GM12878 (cell line): ENCODE measurements around the gene KAT14. TPM values are rescaled to one million over a fixed set of nuclear protein-coding genes. Genes with fewer than 3 reads are reported as not detected.

Source experiments
- ATAC-seq: fragments of 200-7000 bp; cut with Tn5 transposase; 3 replicates; pipeline ENCODE4 v1.9.1; 2020; ENCODE audit warnings: mild to moderate bottlenecking, moderate library complexity
- BruUV-seq: library from RNA; stranded (reverse); fragments of 400-500 nt; replicated peaks from 2 replicates; lab custom pipeline; 2021; lab: Mats Ljungman, UMichigan
- CTCF ChIA-PET: fragments of 300-600 bp; sonication (Branson Sonifier 250); formaldehyde crosslinking; extraction: SDS; loops from one replicate; lab custom pipeline; 2021; ENCODE audit warnings: inconsistent platforms; lab: Yijun Ruan, JAX
- POLR2A ChIA-PET: fragments of 350-600 bp; formaldehyde crosslinking; extraction: SDS; loops from one replicate; lab custom pipeline; 2021; ENCODE audit warnings: inconsistent platforms; lab: Charles Lee
- RAD21 ChIA-PET: fragments of 300-600 bp; sonication (Branson Sonifier 250); formaldehyde crosslinking; loops from one replicate; lab custom pipeline; 2023; ENCODE audit warnings: antibody characterized with exemption; ENCODE audit not compliant: unreplicated experiment; lab: Charles Lee
- SMC1A ChIA-PET: fragments of 300-600 bp; sonication (Branson Sonifier 250); formaldehyde crosslinking; loops from one replicate; lab custom pipeline; 2023; ENCODE audit not compliant: unreplicated experiment, uncharacterized antibody; lab: Charles Lee
- DNase-seq: peaks from one replicate; pipeline ENCODE4 v3.0.0-alpha.2; 2011; ENCODE audit warnings: low read depth, low spot score
- FAIRE-seq: peaks from 3 replicates; lab custom pipeline; 2011; peaks lifted over from hg19 to GRCh38; lab: Jason Lieb, UNC
- H2AFZ ChIP-seq: 2 replicates; pipeline ENCODE4 v1.6.0; 2011; ENCODE audit warnings: low read depth, low read length, control low read depth; ENCODE audit not compliant: control insufficient read depth
- H3K27ac ChIP-seq: 2 replicates; pipeline ENCODE4 v1.5.1; 2011; ENCODE audit warnings: control low read depth; ENCODE audit not compliant: control insufficient read depth, insufficient read depth
- H3K27me3 ChIP-seq, 2 experiments: replicated peaks in 1 of 2; 2 replicates each; pipeline versions ENCODE4 v1.6.0 to v1.6.1; 2011; ENCODE audit warnings: low read length in 1 of 2; ENCODE audit not compliant: control insufficient read depth in 2 of 2, insufficient read depth in 2 of 2
- H3K36me3 ChIP-seq, 2 experiments: 2 replicates each; pipeline ENCODE4 v1.5.1; 2011; ENCODE audit warnings: low read length in 1 of 2; ENCODE audit not compliant: control insufficient read depth in 2 of 2, insufficient read depth in 2 of 2
- H3K4me1 ChIP-seq: 2 replicates; pipeline ENCODE4 v1.6.1; 2011; ENCODE audit warnings: mild to moderate bottlenecking, low read length, moderate library complexity, mixed read lengths; ENCODE audit not compliant: control insufficient read depth, insufficient read depth
- H3K4me2 ChIP-seq: 2 replicates; pipeline ENCODE4 v1.6.0; 2011; ENCODE audit warnings: control low read depth; ENCODE audit not compliant: control insufficient read depth, insufficient read depth
- H3K4me3 ChIP-seq: fragments of 200-600 bp; sonication (generic); 2 replicates; pipeline ENCODE4 v1.5.1; 2016
- H3K79me2 ChIP-seq: 2 replicates; pipeline ENCODE4 v1.6.0; 2011; ENCODE audit warnings: low read length; ENCODE audit not compliant: control insufficient read depth, insufficient read depth
- H3K9ac ChIP-seq: 2 replicates; pipeline ENCODE4 v1.8.0; 2011; ENCODE audit warnings: low read length, control low read depth, mixed read lengths; ENCODE audit not compliant: control insufficient read depth, insufficient read depth
- H3K9me3 ChIP-seq: replicated peaks from 3 replicates; pipeline ENCODE4 v1.5.1; 2011; ENCODE audit warnings: mild to moderate bottlenecking, low read length; ENCODE audit not compliant: control insufficient read depth, insufficient read depth
- H4K20me1 ChIP-seq: 2 replicates; pipeline ENCODE4 v1.6.0; 2011; ENCODE audit not compliant: control insufficient read depth, insufficient read depth
- BACH1 ChIP-seq: fragments of 450-650 bp; IDR thresholded peaks from 2 replicates; pipeline ENCODE4 v1.6.1; 2017; ENCODE audit warnings: mild to moderate bottlenecking, borderline replicate concordance
- CBX3 ChIP-seq: fragments of 200-600 bp; sonication (generic); IDR thresholded peaks from 2 replicates; pipeline ENCODE4 v1.6.1; 2016; ENCODE audit warnings: low read depth, borderline replicate concordance
- EGR1 ChIP-seq, 2 experiments: IDR thresholded peaks; 1 replicate in 1 of 2; 2 replicates in 1 of 2; pipeline ENCODE4 v1.6.1; 2011 to 2012; ENCODE audit warnings: low read depth in 2 of 2, low read length in 2 of 2, borderline replicate concordance in 1 of 2, mild to moderate bottlenecking in 1 of 2, moderate library complexity in 1 of 2
- FOS ChIP-seq: IDR thresholded peaks from 3 replicates; pipeline ENCODE4 v1.6.1; 2011; ENCODE audit warnings: borderline replicate concordance; ENCODE audit not compliant: insufficient read length; ENCODE audit errors: extremely low read depth
- LARP7 ChIP-seq: fragments of 450-650 bp; IDR thresholded peaks from 2 replicates; pipeline ENCODE4 v1.6.1; 2017; ENCODE audit warnings: mild to moderate bottlenecking
- MAX ChIP-seq: IDR thresholded peaks from 2 replicates; pipeline ENCODE4 v1.6.1; 2012; ENCODE audit warnings: low read depth, low read length, improper control_type of control experiment
- MTA2 ChIP-seq: fragments of 450-650 bp; IDR thresholded peaks from 2 replicates; pipeline ENCODE4 v1.6.1; 2016; ENCODE audit warnings: low read depth, mild to moderate bottlenecking, moderate library complexity
- NFIC ChIP-seq: IDR thresholded peaks from 2 replicates; pipeline ENCODE4 v1.6.1; 2012; ENCODE audit warnings: low read depth, mild to moderate bottlenecking, inconsistent platforms, low read length, moderate library complexity
- NR2C2 ChIP-seq: IDR thresholded peaks from 2 replicates; pipeline ENCODE4 v1.6.1; 2011; ENCODE audit warnings: borderline replicate concordance, low read depth; ENCODE audit not compliant: control insufficient read depth, insufficient read length
- NRF1 ChIP-seq: conservative IDR thresholded peaks from 2 replicates; pipeline ENCODE4 v1.6.1; 2011; ENCODE audit warnings: mild to moderate bottlenecking, low read depth, low read length, improper control_type of control experiment
- SMAD5 ChIP-seq: IDR thresholded peaks from 2 replicates; pipeline ENCODE4 v1.6.1; 2016; ENCODE audit warnings: antibody characterized with exemption, low read depth
- SREBF2 ChIP-seq: IDR thresholded peaks from 2 replicates; pipeline ENCODE4 v1.6.1; 2012; ENCODE audit warnings: mild to moderate bottlenecking, low read length
- SRF ChIP-seq, 2 experiments: IDR thresholded peaks; 2 replicates each; pipeline ENCODE4 v1.6.1; 2011; ENCODE audit warnings: low read depth in 2 of 2, low read length in 2 of 2, mild to moderate bottlenecking in 1 of 2, moderate library complexity in 1 of 2
- STAT1 ChIP-seq: fragments of 450-650 bp; conservative IDR thresholded peaks from 2 replicates; pipeline ENCODE4 v1.6.1; 2014; ENCODE audit warnings: antibody characterized with exemption, mild to moderate bottlenecking
- TBL1XR1 ChIP-seq: IDR thresholded peaks from 2 replicates; pipeline ENCODE4 v1.6.1; 2012; ENCODE audit warnings: low read depth, low read length, improper control_type of control experiment
- WGBS: methylation state at CpG from one replicate; pipeline ENCODE4 v1.1.6; 2016; ENCODE audit warnings: low lambda C conversion rate; ENCODE audit not compliant: insufficient replicate concordance, insufficient coverage; ENCODE audit errors: missing lambda C conversion rate; 5-methylcytosine and 5-hydroxymethylcytosine counted together
- in situ Hi-C: fragments of 300-500 bp; cut with MboI; formaldehyde crosslinking; loops from 9 replicates; pipeline ENCODE4 v1.14.3; 2018; ENCODE audit warnings: mixed read lengths
- intact Hi-C: fragments of 100-400 bp; cut with micrococcal nuclease; formaldehyde crosslinking; loops from one replicate; pipeline ENCODE4 v1.14.2; 2022; ENCODE audit not compliant: unreplicated experiment
- polyA plus RNA-seq, 11 experiments: library from polyadenylated mRNA; depleted of rRNA in 4 of 11; unstranded in 6 of 11; stranded (reverse) in 5 of 11; fragments of >200 nt; fragmentation: Nextera tagmentation in 4 of 11; fragmentation: Illumina TruSeq in 1 of 11; extraction: Ambion mirVana in 4 of 11; extraction: Trizol in 1 of 11; gene quantifications; 1 replicate in 1 of 11; 2 replicates in 10 of 11; pipeline versions ENCODE4 v1.2.1 to v1.2.3, GENCODE V29; 2011 to 2016; ENCODE audit warnings: inconsistent platforms in 2 of 11, missing spikeins in 2 of 11, low read depth in 1 of 11
- total RNA-seq, 4 experiments: library from RNA; depleted of rRNA in 3 of 4; stranded (reverse); fragments of >200 nt in 3 of 4; fragmentation: Illumina TruSeq in 1 of 4; extraction: Trizol in 1 of 4; gene quantifications; 2 replicates each; pipeline versions ENCODE4 v1.2.1 to v1.2.3, GENCODE V29; 2013 to 2021
- TF ChIP-seq, protein P1 (sequence below): fragments of 450-650 bp; IDR thresholded peaks from 2 replicates; pipeline ENCODE4 v1.6.1; 2017; ENCODE audit warnings: mild to moderate bottlenecking, moderate library complexity

Gene KAT14
- total and polyA plus RNA-seq, 10 of the 15 experiments (the other 5 are each of a cell fraction or from before 2014, with no cell fraction given) = 4.0 to 19.9 (median 13.9) TPM

GRCh38 chr20:18093388-18093787 lies 44.3 kb upstream of the KAT14 start:
- Histone ChIP-seq H3K4me3 (no peak overlapping the region), H3K4me1 (no peaks in the 10 kb centered on the region), H3K79me2 (no peaks in the 10 kb centered on the region), H3K27ac (no peak overlapping the region), H3K9me3 (no peaks in the 10 kb centered on the region), H2AFZ (no peak overlapping the region), H3K4me2 (no peak overlapping the region), H3K27me3 (no peaks in the 10 kb centered on the region; a peak in 1 of 4 replicates), H3K9ac (no peak overlapping the region), H4K20me1 (no peaks in the 10 kb centered on the region), H3K36me3 (no peaks in the 10 kb centered on the region)
- DNase-seq = no peak
- TF ChIP-seq NRF1 = no peak
- TF ChIP-seq CBX3 = no peak
- no peak for TF ChIP-seq NR2C2
- TF ChIP-seq MTA2 = no peak
- no peak for TF ChIP-seq SMAD5
- TF ChIP-seq EGR1 (IDR thresholded peaks at IDR 0.05; ENCODE audit: borderline replicate concordance in 1 of 2, low read depth in 2 of 2, low read length in 2 of 2) = no peak
- no peak for TF ChIP-seq LARP7
- TF ChIP-seq SREBF2 = no peak
- TF ChIP-seq TBL1XR1 = no peak
- CTCF ChIA-PET = no interaction called here
- no peak for ATAC-seq
- 46% methylated on average over 10 of the region's 10 CpGs for WGBS
- intact Hi-C loops = no loop called here
- POLR2A ChIA-PET = no interaction called here
- RAD21 ChIA-PET = no interaction called here
- no TSS peak for BruUV-seq
- FAIRE-seq = no peak
- SMC1A ChIA-PET = no interaction called here
- in situ Hi-C loops = no loop called here

DNA sequence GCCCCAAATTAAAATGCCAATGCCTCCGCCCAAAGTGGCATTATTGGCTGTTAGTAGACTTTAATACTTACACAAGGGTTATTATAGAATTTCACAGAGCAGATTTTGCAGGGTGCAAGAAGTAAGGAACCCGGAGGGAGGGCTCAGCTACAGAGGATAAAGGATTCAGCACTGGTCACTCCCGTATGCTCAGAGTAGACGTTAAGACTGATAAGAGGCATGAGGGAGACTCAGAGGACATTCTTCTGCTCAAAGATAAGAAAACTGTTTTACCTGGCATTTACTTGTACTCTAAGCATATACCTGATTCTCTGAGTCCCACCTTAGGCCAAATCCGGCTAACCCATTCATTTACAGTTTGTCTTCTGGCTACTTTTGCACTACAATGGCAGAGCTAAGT lies 43.5 kb upstream of the KAT14 start:
- POLR2A ChIA-PET = no interaction called here
- SMC1A ChIA-PET = no interaction called here
- H2AFZ ChIP-seq = no peak overlapping the region
- no peak overlapping the region for H3K4me3 ChIP-seq
- CTCF ChIA-PET = no interaction called here
- no TSS peak for BruUV-seq
- intact Hi-C loops = no loop called here
- no peak overlapping the region for H3K4me2 ChIP-seq
- H3K27ac ChIP-seq = no peak overlapping the region
- no peak for ATAC-seq
- H3K4me1 ChIP-seq = no peaks in the 10 kb centered on the region
- DNase-seq = no peak
- H3K27me3 ChIP-seq = no peaks in the 10 kb centered on the region; a peak in 1 of 4 replicates
- FAIRE-seq = no peak
- WGBS = 43% methylated on average over 5 of the region's 5 CpGs
- no peaks in the 10 kb centered on the region for H4K20me1 ChIP-seq
- no peak overlapping the region for H3K9ac ChIP-seq
- RAD21 ChIA-PET = no interaction called here
- H3K79me2 ChIP-seq = no peaks in the 10 kb centered on the region
- no peaks in the 10 kb centered on the region for H3K36me3 ChIP-seq
- no peaks in the 10 kb centered on the region for H3K9me3 ChIP-seq
- in situ Hi-C loops = no loop called here
- no peak for TF ChIP-seq NFIC
- no peak for TF ChIP-seq FOS
- no peak for TF ChIP-seq MAX
- TF ChIP-seq NRF1 = no peak
- TF ChIP-seq SRF (IDR thresholded peaks at IDR 0.05; ENCODE audit: low read depth in 2 of 2, low read length in 2 of 2) = no peak
- no peak for TF ChIP-seq BACH1
- TF ChIP-seq STAT1 = no peak
- TF ChIP-seq, protein P1, sequence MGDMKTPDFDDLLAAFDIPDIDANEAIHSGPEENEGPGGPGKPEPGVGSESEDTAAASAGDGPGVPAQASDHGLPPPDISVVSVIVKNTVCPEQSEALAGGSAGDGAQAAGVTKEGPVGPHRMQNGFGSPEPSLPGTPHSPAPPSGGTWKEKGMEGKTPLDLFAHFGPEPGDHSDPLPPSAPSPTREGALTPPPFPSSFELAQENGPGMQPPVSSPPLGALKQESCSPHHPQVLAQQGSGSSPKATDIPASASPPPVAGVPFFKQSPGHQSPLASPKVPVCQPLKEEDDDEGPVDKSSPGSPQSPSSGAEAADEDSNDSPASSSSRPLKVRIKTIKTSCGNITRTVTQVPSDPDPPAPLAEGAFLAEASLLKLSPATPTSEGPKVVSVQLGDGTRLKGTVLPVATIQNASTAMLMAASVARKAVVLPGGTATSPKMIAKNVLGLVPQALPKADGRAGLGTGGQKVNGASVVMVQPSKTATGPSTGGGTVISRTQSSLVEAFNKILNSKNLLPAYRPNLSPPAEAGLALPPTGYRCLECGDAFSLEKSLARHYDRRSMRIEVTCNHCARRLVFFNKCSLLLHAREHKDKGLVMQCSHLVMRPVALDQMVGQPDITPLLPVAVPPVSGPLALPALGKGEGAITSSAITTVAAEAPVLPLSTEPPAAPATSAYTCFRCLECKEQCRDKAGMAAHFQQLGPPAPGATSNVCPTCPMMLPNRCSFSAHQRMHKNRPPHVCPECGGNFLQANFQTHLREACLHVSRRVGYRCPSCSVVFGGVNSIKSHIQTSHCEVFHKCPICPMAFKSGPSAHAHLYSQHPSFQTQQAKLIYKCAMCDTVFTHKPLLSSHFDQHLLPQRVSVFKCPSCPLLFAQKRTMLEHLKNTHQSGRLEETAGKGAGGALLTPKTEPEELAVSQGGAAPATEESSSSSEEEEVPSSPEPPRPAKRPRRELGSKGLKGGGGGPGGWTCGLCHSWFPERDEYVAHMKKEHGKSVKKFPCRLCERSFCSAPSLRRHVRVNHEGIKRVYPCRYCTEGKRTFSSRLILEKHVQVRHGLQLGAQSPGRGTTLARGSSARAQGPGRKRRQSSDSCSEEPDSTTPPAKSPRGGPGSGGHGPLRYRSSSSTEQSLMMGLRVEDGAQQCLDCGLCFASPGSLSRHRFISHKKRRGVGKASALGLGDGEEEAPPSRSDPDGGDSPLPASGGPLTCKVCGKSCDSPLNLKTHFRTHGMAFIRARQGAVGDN = no peak
